GM19438 (cell line): ENCODE data around the gene TCEAL7.

Experiments
- ATAC-seq: cut with Tn5 transposase; IDR thresholded peaks from one replicate; pipeline ENCODE4 v1.9.1; 2021; ENCODE audit warnings: low read depth; ENCODE audit not compliant: unreplicated experiment

TCEAL7 gene

GRCh38 chrX:103363046-103363445 lies 33.0 kb downstream of the TCEAL7 start:
- ATAC-seq, result no peak

- ATAC-seq, result no peak
These were observed 37.5 kb downstream of the TCEAL7 start for GRCh38 chrX:103367502-103367901.

- no peak for ATAC-seq
These were observed 39.4 kb downstream of the TCEAL7 start for GRCh38 chrX:103369479-103369878.

GRCh38 chrX:103372886-103373285 lies 42.8 kb downstream of the TCEAL7 start:
- no peak for ATAC-seq

GRCh38 chrX:103373581-103373980 lies 43.5 kb downstream of the TCEAL7 start:
- ATAC-seq, result no peak

GRCh38 chrX:103376118-103376978 lies 46.3 kb downstream of the TCEAL7 start, which contains the start of gene BEX3:
BEX3 (plus strand) TSS chrX:103376538; CDS start chrX:103377522, 984 bp downstream.
- ATAC-seq, result no peak

- ATAC-seq, result no peak
These were observed 46.9 kb downstream of the TCEAL7 start for GRCh38 chrX:103376979-103377324.

- ATAC-seq, result no peak
These were observed 49.0 kb downstream of the TCEAL7 start for GRCh38 chrX:103378990-103379389.
